DOHH2 (cell line): ENCODE results near the gene LARGE1.

Source experiments
- EZH2phosphoT487 ChIP-seq: fragments of 200-600 bp; sonication (generic); IDR thresholded peaks from 2 replicates; pipeline ENCODE4 v1.6.1; 2017; ENCODE audit warnings: borderline replicate concordance, mild to moderate bottlenecking, antibody characterized with exemption, low read length, moderate library complexity, mixed read lengths
- TF ChIP-seq, protein P1 (sequence below): fragments of 200-600 bp; sonication (generic); IDR thresholded peaks from one replicate; pipeline ENCODE4 v1.5.1; 2014; ENCODE audit warnings: antibody characterized with exemption, mild to moderate bottlenecking, low read depth, low read length; ENCODE audit not compliant: poor library complexity, severe bottlenecking

DNA sequence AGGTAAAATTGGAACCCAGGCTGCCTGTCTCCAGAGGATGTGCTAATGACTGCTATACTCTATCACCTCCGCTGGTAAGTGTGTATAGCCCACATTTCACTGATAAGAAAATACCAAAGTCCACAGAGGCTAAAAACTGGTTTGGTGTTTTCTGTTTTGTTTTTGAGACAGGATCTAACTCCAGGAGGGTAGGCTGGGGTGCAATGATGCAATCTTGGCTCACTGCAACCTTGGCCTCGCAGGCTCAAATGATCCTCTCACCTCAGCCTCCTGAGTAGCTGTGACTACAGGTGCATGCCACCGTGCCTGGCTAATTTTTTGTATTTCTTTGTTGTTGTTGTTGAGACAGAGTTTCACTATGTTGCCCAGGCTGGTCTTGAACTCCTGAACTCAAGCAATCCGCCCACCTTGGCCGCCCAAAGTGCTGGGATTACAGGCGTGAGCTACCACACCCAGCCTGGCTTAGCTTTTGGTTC lies 409.8 kb downstream of the LARGE1 start:
- TF ChIP-seq, protein P1, sequence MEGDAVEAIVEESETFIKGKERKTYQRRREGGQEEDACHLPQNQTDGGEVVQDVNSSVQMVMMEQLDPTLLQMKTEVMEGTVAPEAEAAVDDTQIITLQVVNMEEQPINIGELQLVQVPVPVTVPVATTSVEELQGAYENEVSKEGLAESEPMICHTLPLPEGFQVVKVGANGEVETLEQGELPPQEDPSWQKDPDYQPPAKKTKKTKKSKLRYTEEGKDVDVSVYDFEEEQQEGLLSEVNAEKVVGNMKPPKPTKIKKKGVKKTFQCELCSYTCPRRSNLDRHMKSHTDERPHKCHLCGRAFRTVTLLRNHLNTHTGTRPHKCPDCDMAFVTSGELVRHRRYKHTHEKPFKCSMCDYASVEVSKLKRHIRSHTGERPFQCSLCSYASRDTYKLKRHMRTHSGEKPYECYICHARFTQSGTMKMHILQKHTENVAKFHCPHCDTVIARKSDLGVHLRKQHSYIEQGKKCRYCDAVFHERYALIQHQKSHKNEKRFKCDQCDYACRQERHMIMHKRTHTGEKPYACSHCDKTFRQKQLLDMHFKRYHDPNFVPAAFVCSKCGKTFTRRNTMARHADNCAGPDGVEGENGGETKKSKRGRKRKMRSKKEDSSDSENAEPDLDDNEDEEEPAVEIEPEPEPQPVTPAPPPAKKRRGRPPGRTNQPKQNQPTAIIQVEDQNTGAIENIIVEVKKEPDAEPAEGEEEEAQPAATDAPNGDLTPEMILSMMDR = no peak
- TF ChIP-seq EZH2phosphoT487 = no peak
